Superior temporal gyrus (tissue), 1 donor: ENCODE results near the gene PTPN11.
"Not testable (repeated sequence)": the region's sequence is repeated elsewhere in the genome, so short reads cannot be mapped to it uniquely, and the experiment has no call there.

Experiments used
- DNase-seq: peaks from one replicate; pipeline ENCODE4 v3.0.0-alpha.2; 2016; ENCODE audit errors: extremely low spot score

The PTPN11 gene

DNA sequence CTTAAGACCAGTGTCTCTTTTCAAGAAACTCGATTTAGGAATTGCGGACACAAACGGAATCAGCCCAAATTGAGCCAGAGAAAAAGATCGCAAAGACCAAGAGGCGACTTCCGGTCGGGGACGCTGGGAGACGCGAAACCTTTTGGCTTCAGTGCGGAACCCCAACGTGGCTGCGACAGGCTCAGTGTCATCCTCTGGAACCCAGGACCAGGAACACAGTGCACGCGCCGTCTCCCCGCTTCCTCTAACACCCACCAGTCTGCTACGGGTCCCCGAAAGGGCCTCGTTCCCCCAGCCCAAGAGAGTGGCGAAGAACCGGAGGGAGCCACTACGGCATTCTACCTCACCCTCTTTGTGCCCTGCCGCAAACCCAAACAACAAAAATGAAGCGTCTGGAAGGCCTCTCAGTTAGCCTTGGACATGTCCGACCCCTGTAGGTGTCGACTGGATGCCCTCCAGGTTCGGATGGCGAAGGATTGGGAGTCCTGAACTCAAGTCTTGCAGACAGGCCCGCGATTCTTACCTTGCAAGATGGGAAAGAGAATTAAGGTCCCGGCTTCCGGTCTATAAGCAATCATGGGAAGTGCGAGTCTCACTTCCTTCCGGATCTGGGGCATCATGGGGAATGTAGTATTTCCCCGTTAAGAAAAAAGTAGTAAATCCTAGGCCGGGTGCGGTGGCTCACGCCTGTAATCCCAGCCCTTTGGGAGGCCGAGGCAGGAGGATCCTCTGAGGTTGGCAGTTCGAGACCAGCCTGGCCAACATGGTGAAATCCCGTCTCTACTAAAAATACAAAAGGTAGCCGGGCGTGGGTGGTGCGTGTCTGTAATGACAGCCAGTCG lies 9.5 kb upstream of the PTPN11 start, which contains the start of gene RPL6:
Gene RPL6, minus strand, starts transcription at position 542 of the 842 bp plus-strand sequence. CDS start 949 bp downstream, outside the sequence.
- DNase-seq, result peak; percentile 98

DNA sequence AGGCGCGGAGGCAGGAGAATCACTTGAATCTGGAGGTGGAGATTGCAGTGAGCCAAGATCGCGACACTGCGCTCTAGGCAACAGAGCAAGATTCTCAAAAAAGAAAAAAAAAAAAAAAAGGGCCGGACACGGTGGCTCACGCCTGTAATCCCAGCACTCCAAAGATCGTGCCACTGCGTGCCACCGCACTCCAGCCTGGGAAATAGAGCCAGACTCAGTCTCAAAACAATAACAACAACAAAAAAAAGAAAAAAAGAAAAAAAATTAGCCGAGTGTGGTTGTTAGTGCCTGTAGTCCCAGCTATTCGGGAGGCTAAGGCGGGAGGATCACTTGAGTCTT lies 8.9 kb upstream of the PTPN11 start:
- DNase-seq, result no peak

DNA sequence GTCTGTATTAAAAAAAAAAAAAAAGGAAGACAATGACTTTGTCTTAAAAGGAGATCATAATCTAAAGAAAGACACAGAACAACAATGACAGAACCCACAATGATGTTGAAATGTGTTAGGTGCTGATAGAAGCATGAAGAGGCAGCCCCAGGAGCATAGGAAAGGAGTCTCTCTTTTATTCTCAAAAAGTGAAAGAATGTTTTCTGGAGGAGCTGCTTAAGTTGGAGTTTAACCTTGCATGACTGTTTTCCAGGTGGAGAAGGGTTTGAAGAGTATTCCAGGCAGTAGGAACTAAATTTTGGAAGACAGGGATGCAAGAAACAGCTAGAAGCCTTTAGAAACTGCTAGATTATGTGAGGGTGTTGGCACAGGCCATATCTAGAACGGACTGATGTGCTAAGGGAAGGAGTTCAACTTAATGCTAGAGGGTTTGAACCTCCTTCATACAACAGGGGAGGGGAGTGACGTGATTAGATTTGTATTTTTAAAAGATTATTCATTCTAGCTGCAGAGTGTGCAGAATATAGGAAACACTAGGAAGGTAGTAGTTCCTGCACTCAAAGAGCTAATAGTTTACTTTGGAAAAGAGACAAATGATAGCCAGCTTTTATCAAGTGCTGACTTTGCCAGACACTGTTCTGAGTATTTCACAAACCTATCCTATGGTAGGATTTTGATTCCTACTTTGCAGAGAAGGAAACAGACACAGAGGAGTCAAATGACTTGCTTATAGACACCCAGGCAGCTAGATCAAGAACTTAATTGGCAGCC lies 4.7 kb upstream of the PTPN11 start:
- no peak for DNase-seq

DNA sequence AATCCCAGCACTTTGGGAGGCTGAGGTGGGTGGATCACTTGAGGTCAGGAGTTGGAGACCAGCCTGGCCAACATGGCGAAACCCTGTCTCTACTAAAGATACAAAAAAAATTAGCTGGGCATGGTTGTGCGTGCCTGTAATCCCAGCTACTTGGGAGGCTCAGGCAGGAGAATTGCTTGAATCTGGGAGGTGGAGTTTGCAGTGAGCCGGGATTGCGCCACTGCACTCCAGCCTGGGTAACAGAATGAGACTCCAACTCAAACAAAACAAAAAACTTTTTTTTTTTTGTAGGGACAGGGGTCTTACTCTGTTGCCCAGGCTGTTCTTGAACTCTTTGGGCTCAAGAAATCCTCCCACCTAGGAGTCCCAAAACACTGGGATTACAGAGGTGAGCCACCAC lies 3.3 kb upstream of the PTPN11 start:
- not testable (repeated sequence) for DNase-seq

DNA sequence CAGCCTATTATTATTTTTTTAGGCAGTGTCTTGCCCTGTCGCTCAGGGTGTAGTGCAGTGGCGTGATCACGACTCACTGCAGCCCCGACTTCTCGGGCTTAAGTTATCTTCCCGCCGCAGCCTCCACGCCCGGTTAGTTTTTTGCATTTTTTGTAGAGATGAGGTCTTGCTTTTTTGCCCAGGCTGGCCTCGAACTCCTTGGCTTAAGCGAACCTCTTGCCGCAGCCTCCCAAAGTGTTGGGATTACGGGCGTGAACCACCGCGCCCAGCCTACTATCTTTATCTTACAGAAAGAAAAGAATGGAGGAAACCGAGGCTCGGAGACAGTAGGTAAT lies 507 bp upstream of the PTPN11 start:
- DNase-seq, result no peak

DNA sequence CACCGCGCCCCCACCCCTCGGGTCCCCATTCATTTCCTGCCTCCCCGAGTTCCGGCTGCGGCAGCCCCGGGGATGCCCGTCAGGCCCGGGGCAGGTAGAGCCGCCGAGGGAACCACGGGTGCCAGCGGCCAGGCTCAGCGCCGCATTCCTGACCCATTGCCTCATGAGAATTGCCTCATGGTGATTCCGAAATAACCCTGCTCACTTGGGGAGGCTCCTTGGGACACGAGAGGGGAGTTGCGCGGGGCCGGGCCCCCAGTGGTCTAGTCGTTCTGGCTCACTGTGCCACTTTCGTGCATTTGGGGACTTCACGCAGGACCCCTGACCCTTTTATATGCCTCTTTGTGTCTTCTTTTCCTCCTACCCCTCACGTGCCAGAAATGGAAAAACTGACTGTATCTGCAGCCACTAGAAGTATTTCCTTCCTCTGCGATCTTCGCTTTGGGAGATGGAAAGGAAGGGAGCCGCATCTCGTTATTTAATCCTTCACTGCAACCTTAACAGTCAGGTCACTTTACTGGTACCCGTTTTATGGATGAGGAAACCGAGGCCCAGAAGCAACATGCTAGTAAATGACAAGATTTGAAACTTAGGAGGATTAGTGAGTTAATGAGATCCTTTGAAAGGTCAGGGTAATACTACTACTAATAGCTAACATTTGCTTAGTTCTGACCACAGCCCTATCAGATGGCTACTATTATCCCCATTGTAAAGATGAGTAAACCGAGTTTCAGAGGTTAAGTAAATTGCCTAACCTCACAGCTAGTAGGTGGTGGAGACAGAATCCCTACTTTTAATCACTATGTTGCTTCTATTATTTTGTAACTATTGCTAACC lies 768 bp downstream of the PTPN11 start:
- DNase-seq, result no peak

DNA sequence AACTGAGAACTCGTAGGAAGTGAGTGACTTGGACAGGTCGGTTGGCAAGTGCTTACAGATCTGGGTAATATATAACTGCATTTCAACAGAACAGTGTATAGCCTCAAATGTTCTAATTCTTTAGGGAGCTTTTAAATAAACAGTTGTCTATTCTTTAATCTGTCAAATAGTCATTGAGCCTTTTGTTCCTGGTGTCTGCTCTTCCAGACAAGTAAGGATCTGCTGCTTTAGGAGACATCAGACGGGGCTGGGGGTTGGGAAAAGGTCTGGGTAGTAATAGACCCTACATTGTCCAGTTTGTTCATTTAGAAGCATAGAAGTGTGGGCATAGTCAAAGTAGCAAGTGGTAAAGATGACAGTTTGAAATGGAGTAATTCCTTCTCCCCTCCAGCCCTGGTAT lies 2.0 kb downstream of the PTPN11 start:
- no peak for DNase-seq

DNA sequence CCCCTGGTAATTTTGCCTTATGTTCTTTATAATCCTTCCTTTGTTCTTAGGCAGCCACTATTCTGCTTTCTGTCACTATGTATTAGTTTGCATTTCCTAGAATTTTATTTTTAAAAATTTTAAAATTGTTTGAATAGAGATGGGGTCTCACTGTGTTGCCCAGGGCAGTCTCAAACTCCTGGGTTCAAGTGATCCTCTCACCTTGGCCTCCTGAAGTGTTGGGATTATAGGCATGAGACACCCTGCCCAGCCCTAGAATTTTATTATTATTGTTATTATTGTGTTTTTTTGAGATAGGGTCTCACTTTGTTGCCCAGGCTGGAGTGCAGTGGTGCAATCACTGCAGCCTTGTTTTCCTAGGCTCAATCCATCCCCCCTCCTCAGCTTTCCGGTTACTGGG lies 2.6 kb downstream of the PTPN11 start:
- no peak for DNase-seq

DNA sequence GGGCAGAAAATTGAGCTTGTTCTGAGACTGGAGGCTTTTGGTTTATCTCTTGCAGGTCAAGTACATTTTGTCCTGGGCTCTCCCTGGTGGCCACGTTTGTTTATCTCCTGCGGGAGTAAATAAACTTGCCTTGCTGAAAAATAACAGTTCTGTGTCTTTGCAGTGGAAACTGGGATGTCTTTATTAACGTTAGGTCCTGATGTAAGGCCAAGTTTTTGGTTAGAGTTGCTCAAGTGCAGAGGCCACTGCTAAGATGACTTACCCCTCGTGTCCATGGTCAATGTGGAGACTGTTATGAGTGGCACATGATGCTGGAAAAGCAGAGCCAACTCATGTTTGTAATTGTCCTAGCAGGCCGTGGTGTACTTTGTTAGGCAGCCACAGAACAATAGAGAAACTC lies 3.8 kb downstream of the PTPN11 start:
- peak; percentile 91 for DNase-seq

DNA sequence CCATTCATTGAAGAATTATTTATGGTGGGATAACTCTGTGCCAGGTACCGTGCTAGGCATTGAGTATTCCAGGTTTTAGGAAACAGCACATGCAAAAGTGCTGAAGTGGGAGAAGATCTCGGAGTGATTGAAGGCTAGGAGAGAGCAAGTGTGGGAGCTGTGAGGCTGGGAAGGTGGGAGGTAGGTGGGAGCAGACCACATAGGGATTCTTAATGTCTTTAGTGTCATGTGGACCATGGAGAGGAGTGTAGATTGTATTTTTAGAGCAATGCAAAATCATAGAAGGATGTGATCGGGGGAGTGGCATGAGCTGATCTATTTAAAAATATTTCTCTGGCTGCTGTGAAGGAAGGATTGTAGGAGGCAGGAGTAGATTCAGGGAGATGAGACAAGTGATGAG lies 5.4 kb downstream of the PTPN11 start:
- no peak for DNase-seq

DNA sequence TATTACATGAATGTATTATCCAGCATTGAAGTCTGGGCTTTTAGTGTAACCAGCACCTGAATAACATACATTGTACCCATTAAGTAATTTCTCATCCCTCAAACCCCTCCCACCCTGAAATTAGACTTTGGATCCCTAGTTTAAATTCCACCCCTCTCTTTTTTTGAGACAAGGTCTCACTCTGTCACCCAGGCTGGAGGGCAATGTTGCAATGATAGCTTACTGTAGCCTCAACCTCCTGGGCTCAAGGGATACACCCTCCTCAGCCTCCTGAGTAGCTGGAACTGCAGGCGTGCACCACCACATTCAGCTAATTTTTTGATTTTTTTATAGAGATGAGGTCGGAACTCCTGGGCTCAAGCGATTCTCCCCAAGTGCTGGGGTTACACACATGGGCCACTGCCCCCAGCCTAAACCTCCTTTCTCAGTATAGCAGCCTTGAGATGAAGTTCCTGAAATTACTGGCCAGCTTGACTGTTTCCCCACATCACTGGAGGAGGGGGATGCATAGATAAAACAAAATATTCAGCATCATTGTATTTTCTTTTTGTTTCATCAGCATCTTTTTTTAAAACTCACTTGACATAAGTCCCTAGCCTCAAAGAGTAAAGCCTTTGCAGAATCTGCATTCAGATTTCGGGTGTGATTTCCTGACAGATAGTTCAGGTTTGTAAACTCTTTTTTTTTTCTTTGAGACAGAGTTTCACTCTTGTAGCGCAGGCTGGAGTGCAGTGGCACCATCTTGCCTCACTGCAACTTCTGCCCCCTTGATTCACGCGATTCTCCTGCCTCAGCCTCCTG lies 7.0 kb downstream of the PTPN11 start:
- DNase-seq, result no peak

DNA sequence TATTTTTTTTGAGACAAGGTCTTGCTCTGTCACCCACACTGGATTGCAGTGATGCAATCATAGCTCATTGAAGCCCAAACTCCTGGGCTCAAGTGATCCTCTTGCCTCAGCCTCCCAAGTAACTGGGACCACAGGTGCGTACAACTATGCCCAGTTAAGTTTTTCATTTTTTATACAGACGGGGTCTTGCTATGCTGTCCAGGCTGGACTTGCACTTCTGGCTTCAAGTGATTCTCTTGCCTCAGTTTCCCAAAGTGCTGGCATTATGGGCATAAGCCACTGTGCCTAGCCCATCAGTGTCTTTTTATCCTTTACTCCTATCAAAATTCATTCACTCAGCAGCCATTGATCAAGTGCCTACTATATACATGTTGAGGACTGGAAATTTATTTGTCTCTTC lies 9.0 kb downstream of the PTPN11 start:
- no peak for DNase-seq

DNA sequence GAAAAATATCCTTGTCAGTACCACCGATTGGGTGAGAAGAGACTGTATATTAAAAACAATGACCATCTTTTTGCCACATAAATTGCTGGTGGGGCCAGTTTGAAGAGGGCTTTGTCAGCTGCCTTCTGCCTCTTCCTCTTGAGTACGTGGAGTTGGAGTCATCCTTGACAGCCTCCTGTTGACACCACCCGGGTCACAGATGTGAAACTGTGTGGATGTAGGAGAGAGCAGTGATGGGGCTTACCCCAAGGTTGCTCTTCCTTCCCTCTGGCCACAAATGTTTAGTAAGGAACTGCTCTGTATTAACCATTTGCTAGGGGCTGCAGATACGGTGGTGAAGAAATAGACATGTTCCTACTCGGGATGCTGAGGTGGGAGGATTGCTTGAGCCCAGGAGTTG lies 12.2 kb downstream of the PTPN11 start:
- no peak for DNase-seq

DNA sequence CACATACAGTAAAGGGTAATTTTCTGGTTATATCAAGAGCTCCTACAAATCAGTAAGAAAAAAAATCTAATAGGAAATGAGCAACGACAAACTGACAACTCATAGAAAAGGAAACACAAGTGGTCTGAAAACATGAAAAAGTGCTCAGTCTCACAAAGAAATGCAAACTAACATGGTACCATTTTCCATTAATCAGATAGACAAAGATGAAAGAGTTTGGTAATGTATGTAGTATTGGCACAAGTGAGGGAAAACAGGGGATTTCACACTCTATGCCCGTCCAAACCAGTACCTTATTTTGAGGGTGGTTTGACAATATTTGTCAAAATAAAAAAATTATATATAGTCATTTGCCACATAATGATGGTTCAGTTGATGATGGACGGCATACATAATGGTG lies 13.2 kb downstream of the PTPN11 start:
- DNase-seq, result no peak

DNA sequence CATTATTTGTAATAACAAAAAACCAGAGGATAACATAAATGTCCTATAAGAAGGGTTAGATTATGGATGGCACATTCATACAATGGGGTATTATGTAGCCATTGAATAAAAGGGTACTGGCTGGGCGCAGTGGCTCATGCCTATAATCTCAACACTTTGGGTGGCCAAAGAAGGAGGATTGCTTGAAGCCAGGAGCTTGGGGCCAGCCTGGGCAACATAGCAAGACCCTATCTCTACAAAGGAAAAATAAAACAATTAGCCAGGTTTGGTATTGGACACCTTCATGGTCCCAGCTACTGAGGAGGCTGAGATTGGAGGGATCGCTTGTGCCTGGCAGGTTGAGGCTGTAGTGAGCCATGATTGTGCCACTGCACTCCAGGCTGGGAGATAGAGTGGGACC lies 14.8 kb downstream of the PTPN11 start:
- no peak for DNase-seq

DNA sequence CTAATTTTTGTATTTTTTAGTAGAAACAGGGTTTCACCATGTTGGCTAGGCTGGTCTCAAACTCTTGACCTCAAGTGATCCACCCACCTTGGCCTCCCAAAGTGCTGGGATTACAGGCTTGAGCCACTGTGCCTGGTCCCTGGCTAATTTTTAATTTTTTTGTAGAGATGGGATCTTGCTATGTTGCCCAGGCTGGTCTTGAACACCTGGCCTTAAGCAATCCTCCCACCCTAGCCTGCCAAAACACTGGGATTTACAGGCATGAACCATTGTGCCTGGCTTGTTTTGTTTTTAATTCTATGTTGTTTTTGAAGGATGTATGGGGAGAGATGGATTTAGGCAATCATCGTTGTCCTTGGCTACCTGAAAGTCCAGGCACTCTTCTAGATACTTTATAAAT lies 19.9 kb downstream of the PTPN11 start:
- not testable (repeated sequence) for DNase-seq

DNA sequence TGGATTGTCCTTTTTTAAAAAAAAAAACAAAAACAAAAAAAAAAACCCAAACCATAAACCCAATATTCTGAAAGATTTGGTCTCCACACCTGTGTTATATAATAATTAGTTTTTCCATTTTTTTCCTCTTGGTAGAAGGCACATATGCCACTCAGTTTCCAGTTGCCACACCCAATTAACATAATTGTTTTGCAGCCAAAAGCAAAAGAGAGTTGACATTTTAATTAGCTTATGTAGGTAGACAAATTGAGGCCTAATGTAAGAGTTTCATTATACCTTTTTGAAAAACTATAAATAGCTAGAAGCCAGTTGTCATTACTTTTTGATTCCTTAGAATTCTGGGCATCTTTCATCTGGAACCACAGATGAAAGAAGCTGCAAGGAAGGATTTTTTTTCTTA lies 21.0 kb downstream of the PTPN11 start:
- no peak for DNase-seq

DNA sequence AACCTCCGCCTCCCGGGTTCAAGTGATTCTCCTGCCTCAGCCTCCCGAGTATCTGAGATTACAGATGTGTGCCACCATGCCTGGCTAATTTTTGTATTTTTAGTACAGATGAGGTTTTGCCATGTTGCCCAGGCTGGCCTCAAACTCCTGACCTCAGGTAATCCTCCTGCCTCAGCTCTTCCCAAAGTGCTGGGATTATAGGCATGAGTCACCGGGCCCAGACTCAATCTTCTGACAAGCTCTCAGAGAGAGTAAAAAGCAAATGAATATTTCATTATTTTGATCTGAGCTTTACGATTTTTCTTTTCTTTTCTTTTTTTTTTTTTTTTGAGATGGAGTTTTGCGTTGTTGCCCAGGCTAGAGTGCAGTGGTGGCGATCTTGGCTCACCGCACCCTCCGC lies 21.9 kb downstream of the PTPN11 start:
- not testable (repeated sequence) for DNase-seq

DNA sequence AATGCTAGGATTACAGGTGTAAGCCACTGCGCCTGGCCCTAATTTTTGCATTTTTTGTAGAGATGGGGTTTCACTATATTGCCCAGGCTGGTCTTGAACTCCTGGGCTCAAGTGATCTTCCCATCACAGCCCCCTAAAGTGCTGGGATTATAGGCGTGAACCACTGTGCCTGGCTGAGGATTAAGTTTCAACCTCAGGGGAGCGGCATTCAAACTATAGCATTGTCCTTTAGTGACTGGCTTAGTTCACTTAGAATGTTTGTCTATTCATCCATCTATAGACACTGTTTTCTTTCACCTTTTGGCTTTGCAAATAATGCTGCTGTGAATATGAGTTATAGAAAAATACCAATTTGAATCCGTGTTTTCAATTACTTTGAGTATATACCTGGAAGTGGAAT lies 25.2 kb downstream of the PTPN11 start:
- no peak for DNase-seq

DNA sequence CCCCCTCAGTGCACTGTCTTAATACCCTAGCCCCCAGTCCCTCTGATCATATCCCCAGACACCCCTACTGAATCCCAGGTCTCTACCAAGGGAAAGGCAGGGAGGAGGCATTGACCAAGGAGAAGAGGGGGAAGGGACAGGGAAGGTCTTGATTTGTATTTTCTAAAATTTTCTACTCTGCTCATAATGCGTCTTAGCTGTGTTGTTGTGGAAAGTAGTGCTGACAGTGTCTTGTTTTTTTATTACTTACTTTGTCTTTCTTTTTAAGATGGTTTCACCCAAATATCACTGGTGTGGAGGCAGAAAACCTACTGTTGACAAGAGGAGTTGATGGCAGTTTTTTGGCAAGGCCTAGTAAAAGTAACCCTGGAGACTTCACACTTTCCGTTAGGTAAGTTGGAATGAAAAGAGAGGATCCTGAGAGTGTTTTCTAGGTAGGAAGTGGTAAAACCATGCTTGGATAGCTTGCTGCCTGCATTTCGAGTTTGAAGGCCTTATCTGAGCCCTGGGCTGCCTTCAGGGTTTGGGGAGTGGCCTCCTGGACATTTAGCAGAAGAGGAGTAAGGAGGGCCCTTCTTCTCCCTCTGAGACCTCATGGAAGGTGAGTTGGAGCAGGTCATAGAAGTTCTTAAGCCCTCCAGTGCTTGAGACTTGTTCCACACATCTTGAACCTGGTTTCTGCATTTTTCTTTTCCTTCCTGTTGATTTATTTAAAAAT lies 27.4 kb downstream of the PTPN11 start:
- DNase-seq, result no peak

DNA sequence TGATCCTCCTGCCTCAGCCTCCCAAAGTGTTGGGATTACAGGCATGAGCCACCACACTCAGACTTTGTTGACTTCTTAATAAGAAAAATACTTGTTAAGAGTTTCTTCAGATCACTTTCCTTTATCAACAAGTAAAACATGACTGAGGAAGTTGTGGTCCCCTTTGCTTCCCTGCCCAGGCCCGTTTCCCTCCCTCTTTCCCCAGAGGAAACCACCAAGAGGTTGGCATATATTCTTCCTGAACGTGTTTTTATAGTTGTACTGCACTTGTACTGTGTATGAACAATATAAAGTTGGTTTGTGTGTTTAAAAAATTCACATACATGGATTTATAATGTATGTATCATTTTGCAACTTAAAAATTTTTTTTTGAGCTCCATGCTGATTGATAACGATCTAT lies 28.4 kb downstream of the PTPN11 start:
- DNase-seq, result no peak
